NCI-H2081 (cell line): ENCODE measurements around the gene IGSF6.
"Not testable (repeated sequence)": the region's sequence is repeated elsewhere in the genome, so short reads cannot be mapped to it uniquely, and the experiment has no call there.

ENCODE experiments used
- DNase-seq, 2 experiments: peaks; one replicate each; lab custom pipeline; 2025; lab: John Stamatoyannopoulos, UW

Gene IGSF6

GRCh38 chr16:21653571-21653970 is 1.2 kb upstream of the IGSF6 start:
- no peak for DNase-seq

GRCh38 chr16:21651515-21651914 is 893 bp downstream of the IGSF6 start:
- no peak for DNase-seq

GRCh38 chr16:21650521-21650920 is 1.9 kb downstream of the IGSF6 start:
- no peak for DNase-seq

- DNase-seq = not testable (repeated sequence)
Observed at GRCh38 chr16:21649826-21650406, 2.5 kb downstream of the IGSF6 start.

- no peak for DNase-seq
Observed at GRCh38 chr16:21647562-21648164, 4.7 kb downstream of the IGSF6 start.

- DNase-seq = no peak
Observed at GRCh38 chr16:21646721-21647561, 5.5 kb downstream of the IGSF6 start.

GRCh38 chr16:21646091-21646490 is 6.3 kb downstream of the IGSF6 start:
- no peak for DNase-seq

GRCh38 chr16:21645261-21645721 is 7.1 kb downstream of the IGSF6 start:
- no peak for DNase-seq

- no peak for DNase-seq
Observed at GRCh38 chr16:21644674-21645073, 7.7 kb downstream of the IGSF6 start.

GRCh38 chr16:21643785-21644184 is 8.6 kb downstream of the IGSF6 start:
- no peak for DNase-seq

- no peak for DNase-seq
Observed at GRCh38 chr16:21642861-21643260, 9.5 kb downstream of the IGSF6 start.

GRCh38 chr16:21641916-21642315 is 10.5 kb downstream of the IGSF6 start:
- DNase-seq = no peak

GRCh38 chr16:21639493-21639892 is 12.9 kb downstream of the IGSF6 start:
- DNase-seq = no peak

- no peak for DNase-seq
Observed at GRCh38 chr16:21638573-21638975, 13.8 kb downstream of the IGSF6 start.

GRCh38 chr16:21637032-21637968 is 15.1 kb downstream of the IGSF6 start:
- DNase-seq = no peak

GRCh38 chr16:21635694-21636093 is 16.7 kb downstream of the IGSF6 start:
- DNase-seq = not testable (repeated sequence)

- DNase-seq = no peak
Observed at GRCh38 chr16:21634216-21634615, 18.2 kb downstream of the IGSF6 start.

- DNase-seq = not testable (repeated sequence)
Observed at GRCh38 chr16:21631951-21632575, 20.3 kb downstream of the IGSF6 start.

- DNase-seq = not testable (repeated sequence)
Observed at GRCh38 chr16:21631376-21631775, 21.0 kb downstream of the IGSF6 start.

- not testable (repeated sequence) for DNase-seq
Observed at GRCh38 chr16:21630866-21631265, 21.5 kb downstream of the IGSF6 start.
